RPMI8226 (cell line): ENCODE measurements around the gene RPL13A.

ENCODE experiments used
- DNase-seq: peaks from one replicate; pipeline ENCODE4 v3.0.0-alpha.2; 2015

RPL13A gene

GRCh38 chr19:49486710-49487276, 615 bp upstream of the RPL13A start:
- no peak for DNase-seq

- no peak for DNase-seq
These were observed 846 bp downstream of the RPL13A start for GRCh38 chr19:49488046-49488862.

- no peak for DNase-seq
These were observed 1.6 kb downstream of the RPL13A start for GRCh38 chr19:49488863-49489537.

GRCh38 chr19:49489601-49490167, 2.3 kb downstream of the RPL13A start:
- no peak for DNase-seq

GRCh38 chr19:49490287-49491029, 3.0 kb downstream of the RPL13A start:
- no peak for DNase-seq

- no peak for DNase-seq
These were observed 3.8 kb downstream of the RPL13A start for GRCh38 chr19:49491030-49491803.

- no peak for DNase-seq
These were observed 4.6 kb downstream of the RPL13A start for GRCh38 chr19:49491804-49492572.

GRCh38 chr19:49492573-49493405, 5.4 kb downstream of the RPL13A start:
- DNase-seq = no peak

GRCh38 chr19:49496574-49497008, 9.2 kb downstream of the RPL13A start:
- DNase-seq = no peak

- peak; percentile 74 for DNase-seq
These were observed 9.8 kb downstream of the RPL13A start for GRCh38 chr19:49497047-49497788.

- no peak for DNase-seq
These were observed 10.3 kb downstream of the RPL13A start for GRCh38 chr19:49497789-49498103.

- no peak for DNase-seq
These were observed 11.1 kb downstream of the RPL13A start for GRCh38 chr19:49498475-49498874.

- no peak for DNase-seq
These were observed 11.7 kb downstream of the RPL13A start for GRCh38 chr19:49499030-49499670.

GRCh38 chr19:49502866-49503581, 15.6 kb downstream of the RPL13A start:
- peak; percentile 51 for DNase-seq

- DNase-seq = no peak
These were observed 16.2 kb downstream of the RPL13A start for GRCh38 chr19:49503582-49503962.

GRCh38 chr19:49506575-49507105, 19.2 kb downstream of the RPL13A start:
- peak; percentile 71 for DNase-seq

- DNase-seq = no peak
These were observed 20.5 kb downstream of the RPL13A start for GRCh38 chr19:49507803-49508494.
